Thyroid gland (tissue), 4 donors: ENCODE data around the gene TDRD7.

Experiments used
- POLR2A ChIP-seq, 2 donors: fragments of 450-650 bp; IDR thresholded peaks; one replicate each; pipeline ENCODE4 v1.6.1; 2017; ENCODE audit warnings: antibody characterized with exemption in 2 of 2, mild to moderate bottlenecking in 2 of 2, moderate library complexity in 1 of 2
- TF ChIP-seq, protein P1 (sequence below), 6 experiments: fragments of 200-600 bp in 3 of 6; fragments of 450-650 bp in 3 of 6; sonication (generic) in 3 of 6; IDR thresholded peaks; one replicate each; pipeline ENCODE4 v1.5.1; 2016 to 2019; ENCODE audit warnings: antibody characterized with exemption in 6 of 6, mild to moderate bottlenecking in 2 of 6, inconsistent platforms in 1 of 6, moderate library complexity in 1 of 6

DNA sequence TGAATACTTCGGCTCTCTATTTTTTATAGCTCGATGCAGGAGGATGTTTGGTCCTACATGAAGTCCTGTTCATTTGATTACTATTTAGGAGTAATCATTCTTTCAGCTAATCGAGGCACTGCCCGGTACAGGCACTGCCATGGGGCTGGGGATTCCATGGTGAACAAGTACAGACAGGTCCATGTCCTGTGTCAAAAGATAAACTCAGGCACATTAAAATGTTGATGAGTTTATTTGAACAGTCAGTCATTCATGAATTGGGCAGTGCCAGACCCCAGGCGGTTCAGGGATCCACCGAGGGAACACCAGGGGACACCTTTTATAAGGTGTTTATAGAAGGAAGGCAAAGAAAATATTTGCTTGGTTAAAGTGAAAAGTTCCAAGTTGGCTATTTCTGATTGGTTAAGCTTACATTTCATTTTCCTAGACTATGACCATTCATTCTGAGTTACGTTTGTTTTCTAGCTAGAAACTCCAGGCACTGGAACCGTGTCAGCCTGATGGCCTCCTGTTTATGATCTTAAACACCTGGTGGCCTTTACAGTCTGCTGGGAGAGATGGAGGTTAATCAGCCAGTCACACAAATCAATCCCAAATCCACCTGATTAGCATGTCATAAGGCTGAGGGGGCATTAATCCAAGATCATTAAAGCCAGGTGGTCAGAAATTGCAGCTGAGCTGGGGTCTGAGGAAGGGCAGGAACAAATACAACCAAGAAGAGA lies 47.0 kb upstream of the TDRD7 start:
- TF ChIP-seq, protein P1, sequence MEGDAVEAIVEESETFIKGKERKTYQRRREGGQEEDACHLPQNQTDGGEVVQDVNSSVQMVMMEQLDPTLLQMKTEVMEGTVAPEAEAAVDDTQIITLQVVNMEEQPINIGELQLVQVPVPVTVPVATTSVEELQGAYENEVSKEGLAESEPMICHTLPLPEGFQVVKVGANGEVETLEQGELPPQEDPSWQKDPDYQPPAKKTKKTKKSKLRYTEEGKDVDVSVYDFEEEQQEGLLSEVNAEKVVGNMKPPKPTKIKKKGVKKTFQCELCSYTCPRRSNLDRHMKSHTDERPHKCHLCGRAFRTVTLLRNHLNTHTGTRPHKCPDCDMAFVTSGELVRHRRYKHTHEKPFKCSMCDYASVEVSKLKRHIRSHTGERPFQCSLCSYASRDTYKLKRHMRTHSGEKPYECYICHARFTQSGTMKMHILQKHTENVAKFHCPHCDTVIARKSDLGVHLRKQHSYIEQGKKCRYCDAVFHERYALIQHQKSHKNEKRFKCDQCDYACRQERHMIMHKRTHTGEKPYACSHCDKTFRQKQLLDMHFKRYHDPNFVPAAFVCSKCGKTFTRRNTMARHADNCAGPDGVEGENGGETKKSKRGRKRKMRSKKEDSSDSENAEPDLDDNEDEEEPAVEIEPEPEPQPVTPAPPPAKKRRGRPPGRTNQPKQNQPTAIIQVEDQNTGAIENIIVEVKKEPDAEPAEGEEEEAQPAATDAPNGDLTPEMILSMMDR (IDR thresholded peaks at IDR 0.05) = no peak
- no peak for TF ChIP-seq POLR2A (IDR thresholded peaks at IDR 0.05)
